Loucy (cell line): ENCODE measurements around the gene FAM193A.

ENCODE experiments used
- H2AFZ ChIP-seq: fragments of 200-600 bp; sonication (generic); 2 replicates; pipeline ENCODE4 v1.6.0; 2016; ENCODE audit warnings: antibody characterized with exemption, mild to moderate bottlenecking, low read length, moderate library complexity
- H3F3A ChIP-seq: fragments of 200-600 bp; 2 replicates; pipeline ENCODE4 v1.6.0; 2016; ENCODE audit warnings: antibody characterized with exemption, low read depth, mild to moderate bottlenecking
- H3K27me3 ChIP-seq: fragments of 200-600 bp; sonication (generic); 2 replicates; pipeline ENCODE4 v1.6.1; 2014; ENCODE audit warnings: low read length, mild to moderate bottlenecking; ENCODE audit not compliant: insufficient read depth, poor library complexity, severe bottlenecking
- H3K36me3 ChIP-seq: fragments of 200-600 bp; sonication (generic); 2 replicates; pipeline ENCODE4 v1.6.1; 2016; ENCODE audit warnings: low read length; ENCODE audit not compliant: insufficient read depth
- H3K4me1 ChIP-seq: fragments of 200-600 bp; sonication (generic); 2 replicates; pipeline ENCODE4 v1.5.1; 2014; ENCODE audit warnings: low read length, mild to moderate bottlenecking; ENCODE audit not compliant: insufficient read depth, poor library complexity, severe bottlenecking
- H3K4me2 ChIP-seq: fragments of 200-600 bp; sonication (generic); 2 replicates; pipeline ENCODE4 v1.6.0; 2014; ENCODE audit warnings: antibody characterized with exemption, low read length, low read depth, mild to moderate bottlenecking; ENCODE audit not compliant: poor library complexity, severe bottlenecking
- H3K4me3 ChIP-seq: fragments of 200-600 bp; sonication (generic); 2 replicates; pipeline ENCODE4 v1.5.1; 2014; ENCODE audit warnings: low read length, mild to moderate bottlenecking, mixed read lengths; ENCODE audit not compliant: poor library complexity, severe bottlenecking
- H3K79me2 ChIP-seq: fragments of 200-600 bp; sonication (generic); 2 replicates; pipeline ENCODE4 v1.6.1; 2014; ENCODE audit warnings: low read length; ENCODE audit not compliant: insufficient read depth
- H3K9ac ChIP-seq: fragments of 200-600 bp; sonication (generic); 2 replicates; pipeline ENCODE4 v1.6.0; 2014; ENCODE audit warnings: mild to moderate bottlenecking, low read depth, low read length, moderate library complexity; ENCODE audit not compliant: poor library complexity, severe bottlenecking
- H3K9me2 ChIP-seq: fragments of 200-600 bp; sonication (generic); replicated peaks from 2 replicates; pipeline ENCODE4 v1.6.1; 2016; ENCODE audit warnings: low read depth, low read length, mixed read lengths
- H3K9me3 ChIP-seq: fragments of 200-600 bp; sonication (generic); 2 replicates; pipeline ENCODE4 v1.6.1; 2014; ENCODE audit warnings: mild to moderate bottlenecking, antibody characterized with exemption, low read length, low read depth; ENCODE audit not compliant: insufficient read depth
- H4K20me1 ChIP-seq: fragments of 200-600 bp; sonication (generic); 2 replicates; pipeline ENCODE4 v1.6.0; 2014; ENCODE audit warnings: antibody characterized with exemption, low read length, mild to moderate bottlenecking; ENCODE audit not compliant: insufficient read depth, poor library complexity, severe bottlenecking
- EZH2phosphoT487 ChIP-seq: fragments of 200-600 bp; IDR thresholded peaks from 2 replicates; pipeline ENCODE4 v1.6.1; 2018; ENCODE audit warnings: antibody characterized with exemption, mild to moderate bottlenecking, moderate library complexity, borderline replicate concordance
- TF ChIP-seq, protein P1 (sequence below): fragments of 200-600 bp; sonication (generic); conservative IDR thresholded peaks from 2 replicates; pipeline ENCODE4 v1.5.1; 2014; ENCODE audit warnings: mild to moderate bottlenecking, antibody characterized with exemption, low read length

The FAM193A gene

DNA sequence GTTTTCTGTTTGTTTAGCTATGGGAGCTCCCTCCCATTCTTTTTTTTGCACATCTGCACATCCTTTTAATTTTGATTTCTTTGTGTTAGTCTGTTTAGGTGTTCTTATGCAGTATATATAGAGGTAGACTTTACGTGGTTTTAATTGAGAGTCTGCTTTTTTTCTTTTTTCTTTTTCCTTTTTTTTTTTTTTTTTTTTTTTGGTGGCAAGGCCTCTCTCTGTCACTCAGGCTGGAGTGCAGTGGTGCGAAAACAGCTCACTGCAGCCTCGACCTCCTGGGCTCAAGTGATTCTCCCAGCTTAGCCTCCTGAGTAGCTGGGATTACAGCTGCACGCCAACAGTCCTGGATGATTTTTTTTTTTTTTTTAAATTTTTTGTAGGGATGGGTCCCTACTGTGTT, 68.2 kb downstream of the FAM193A start:
- Histone ChIP-seq H4K20me1 (peaks cover 53% of the 10 kb centered on the region), H3K9me2 (no peaks in the 10 kb centered on the region), H3K79me2 (peaks cover 85% of the 10 kb centered on the region), H3K36me3 (peaks cover 21% of the 10 kb centered on the region; the same call in 1 of the 2 replicates), H3K9me3 (no peaks in the 10 kb centered on the region), H3K4me2 (no peak overlapping the region), H3K9ac (no peak overlapping the region), H3F3A (no peaks in the 10 kb centered on the region), H2AFZ (no peak overlapping the region), H3K4me3 (no peak overlapping the region), H3K27me3 (no peaks in the 10 kb centered on the region), H3K4me1 (no peaks in the 10 kb centered on the region)
- TF ChIP-seq, protein P1, sequence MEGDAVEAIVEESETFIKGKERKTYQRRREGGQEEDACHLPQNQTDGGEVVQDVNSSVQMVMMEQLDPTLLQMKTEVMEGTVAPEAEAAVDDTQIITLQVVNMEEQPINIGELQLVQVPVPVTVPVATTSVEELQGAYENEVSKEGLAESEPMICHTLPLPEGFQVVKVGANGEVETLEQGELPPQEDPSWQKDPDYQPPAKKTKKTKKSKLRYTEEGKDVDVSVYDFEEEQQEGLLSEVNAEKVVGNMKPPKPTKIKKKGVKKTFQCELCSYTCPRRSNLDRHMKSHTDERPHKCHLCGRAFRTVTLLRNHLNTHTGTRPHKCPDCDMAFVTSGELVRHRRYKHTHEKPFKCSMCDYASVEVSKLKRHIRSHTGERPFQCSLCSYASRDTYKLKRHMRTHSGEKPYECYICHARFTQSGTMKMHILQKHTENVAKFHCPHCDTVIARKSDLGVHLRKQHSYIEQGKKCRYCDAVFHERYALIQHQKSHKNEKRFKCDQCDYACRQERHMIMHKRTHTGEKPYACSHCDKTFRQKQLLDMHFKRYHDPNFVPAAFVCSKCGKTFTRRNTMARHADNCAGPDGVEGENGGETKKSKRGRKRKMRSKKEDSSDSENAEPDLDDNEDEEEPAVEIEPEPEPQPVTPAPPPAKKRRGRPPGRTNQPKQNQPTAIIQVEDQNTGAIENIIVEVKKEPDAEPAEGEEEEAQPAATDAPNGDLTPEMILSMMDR = no peak
- TF ChIP-seq EZH2phosphoT487 = no peak

DNA sequence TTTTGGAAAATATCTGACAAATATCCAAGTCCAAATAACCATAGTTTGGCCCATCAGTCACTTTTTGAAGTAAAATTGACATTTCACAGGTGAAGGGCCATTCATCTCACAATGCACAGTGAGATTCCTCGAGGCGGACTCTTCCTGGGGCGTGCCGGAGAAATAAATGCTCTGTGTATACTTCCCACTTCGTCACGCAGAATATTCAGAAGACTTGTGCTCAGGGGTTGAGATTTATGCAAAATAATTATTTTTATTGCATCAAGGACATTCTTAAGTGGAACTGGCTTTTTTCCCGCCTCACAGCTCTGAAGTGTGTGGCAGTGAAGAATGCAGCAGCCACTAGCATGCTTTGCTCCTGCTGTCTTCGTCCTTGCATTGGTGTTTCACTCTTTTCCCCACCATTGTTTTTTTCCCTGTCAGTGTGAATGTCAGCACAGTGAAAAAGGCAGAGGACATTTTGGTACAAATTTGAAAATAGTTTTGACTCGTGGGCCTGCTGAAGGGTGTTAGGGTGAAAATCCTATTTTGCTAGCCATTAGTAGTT, 70.6 kb downstream of the FAM193A start:
- Histone ChIP-seq H3K36me3 (peaks cover 8% of the 10 kb centered on the region; the same call in 1 of the 2 replicates), H4K20me1 (peaks cover 39% of the 10 kb centered on the region)
- TF ChIP-seq, protein P1 = no peak
- TF ChIP-seq EZH2phosphoT487 = no peak

DNA sequence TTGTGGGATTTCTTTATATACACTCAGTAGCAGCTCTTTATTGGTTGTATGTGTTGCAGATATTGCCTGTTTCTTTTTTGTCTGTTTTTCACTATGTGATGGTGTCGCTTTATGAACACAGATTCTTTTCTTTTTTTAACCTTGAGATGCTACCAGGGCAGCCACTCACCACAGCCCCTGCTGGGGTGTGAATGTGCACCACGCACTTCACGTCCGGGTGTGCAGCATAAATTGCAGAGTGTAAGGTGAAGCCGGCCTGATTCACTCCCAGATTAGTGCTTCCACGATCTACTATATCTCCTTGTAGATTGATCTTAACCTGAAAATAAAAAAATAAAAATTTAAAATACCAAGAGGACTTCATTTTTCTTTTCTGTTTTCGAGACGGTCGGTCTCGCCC, 71.4 kb downstream of the FAM193A start:
- no peaks in the 10 kb centered on the region for H3K4me1 ChIP-seq

More for the DNA sequence above, 70.6 kb downstream of the FAM193A start:
- Histone ChIP-seq H3K9ac (no peak overlapping the region), H3K9me3 (no peaks in the 10 kb centered on the region), H3K4me3 (no peak overlapping the region), H3K4me1 (no peaks in the 10 kb centered on the region), H3K9me2 (no peaks in the 10 kb centered on the region), H3F3A (no peaks in the 10 kb centered on the region), H3K79me2 (peaks cover 91% of the 10 kb centered on the region), H2AFZ (no peak overlapping the region), H3K4me2 (no peak overlapping the region), H3K27me3 (no peaks in the 10 kb centered on the region)

More for the DNA sequence above, 71.4 kb downstream of the FAM193A start:
- H2AFZ ChIP-seq = no peak overlapping the region
- H3K79me2 ChIP-seq = peaks cover 94% of the 10 kb centered on the region
- H3K4me3 ChIP-seq = no peak overlapping the region
- no peaks in the 10 kb centered on the region for H3F3A ChIP-seq
- H3K9ac ChIP-seq = no peak overlapping the region
- H3K36me3 ChIP-seq = peaks cover 8% of the 10 kb centered on the region; the same call in 1 of the 2 replicates
- no peaks in the 10 kb centered on the region for H3K27me3 ChIP-seq
- H3K9me2 ChIP-seq = no peaks in the 10 kb centered on the region
- TF ChIP-seq, protein P1 = no peak
- TF ChIP-seq EZH2phosphoT487 = no peak
- no peaks in the 10 kb centered on the region for H3K9me3 ChIP-seq
- no peak overlapping the region for H3K4me2 ChIP-seq
- peaks cover 41% of the 10 kb centered on the region for H4K20me1 ChIP-seq
